Uterus (tissue), 4 donors: Measurements from ENCODE around the gene FLRT1. TPM values are rescaled to one million over a fixed set of nuclear protein-coding genes. Genes with fewer than 3 reads are reported as not detected.
A peak's percentile ranks its signal among the peaks of the same experiment; 100 is the strongest.

Experiments
- DNase-seq, 2 donors: peaks; one replicate each; pipeline ENCODE4 v3.0.0-alpha.2; 2019 to 2020
- H3K27ac ChIP-seq, 2 donors: fragments of 200-600 bp; sonication (generic); 1 replicate in 1 of 2; 2 replicates in 1 of 2; pipeline ENCODE4 v1.5.1; 2016 to 2018
- H3K27me3 ChIP-seq, 2 donors: fragments of 200-600 bp; sonication (generic); one replicate each; pipeline ENCODE4 v1.5.1; 2018 to 2019; ENCODE audit warnings: control low read depth in 1 of 2
- H3K36me3 ChIP-seq, 2 donors: fragments of 200-600 bp; sonication (generic); one replicate each; pipeline ENCODE4 v1.5.1; 2019; ENCODE audit warnings: control low read depth in 1 of 2
- H3K4me1 ChIP-seq, 2 donors: fragments of 200-600 bp; sonication (generic); one replicate each; pipeline ENCODE4 v1.5.1; 2018 to 2019; ENCODE audit warnings: control low read depth in 1 of 2
- H3K4me3 ChIP-seq, 2 donors: fragments of 200-600 bp; sonication (generic); 1 replicate in 1 of 2; 2 replicates in 1 of 2; pipeline ENCODE4 v1.5.1; 2018 to 2019; ENCODE audit warnings: mild to moderate bottlenecking in 1 of 2
- H3K9me3 ChIP-seq, 2 donors: fragments of 200-600 bp; sonication (generic); one replicate each; pipeline ENCODE4 v1.5.1; 2019; ENCODE audit warnings: control low read depth in 1 of 2
- POLR2A ChIP-seq, 2 donors: fragments of 450-650 bp; IDR thresholded peaks; one replicate each; pipeline ENCODE4 v1.6.1; 2016; ENCODE audit warnings: antibody characterized with exemption in 2 of 2, mild to moderate bottlenecking in 1 of 2, moderate library complexity in 1 of 2
- intact Hi-C: fragments of 100-400 bp; cut with DNase I; formaldehyde crosslinking; loops from one replicate; pipeline ENCODE4 v1.15.1; 2023; ENCODE audit warnings: low total_unique reads
- total RNA-seq, 4 donors: library from RNA; depleted of rRNA in 3 of 4; stranded (reverse); fragments of >200 nt in 3 of 4; gene quantifications; one replicate each; pipeline versions ENCODE4 v1.1.0 to v1.2.4, GENCODE V29; 2014 to 2023
- TF ChIP-seq, protein P1 (sequence below), 4 experiments: fragments of 200-600 bp in 2 of 4; fragments of 450-650 bp in 2 of 4; sonication (generic) in 2 of 4; IDR thresholded peaks; one replicate each; pipeline ENCODE4 v1.5.1; 2016 to 2019; ENCODE audit warnings: antibody characterized with exemption in 4 of 4, mild to moderate bottlenecking in 2 of 4, moderate library complexity in 1 of 4
- donor health status: DM: yes; HTN: yes; CAD: no.

Gene FLRT1
- total RNA-seq, 4 donors from 2014 or later: 0.26 to 7.3 (median 1.9) TPM; not detected in 1

DNA sequence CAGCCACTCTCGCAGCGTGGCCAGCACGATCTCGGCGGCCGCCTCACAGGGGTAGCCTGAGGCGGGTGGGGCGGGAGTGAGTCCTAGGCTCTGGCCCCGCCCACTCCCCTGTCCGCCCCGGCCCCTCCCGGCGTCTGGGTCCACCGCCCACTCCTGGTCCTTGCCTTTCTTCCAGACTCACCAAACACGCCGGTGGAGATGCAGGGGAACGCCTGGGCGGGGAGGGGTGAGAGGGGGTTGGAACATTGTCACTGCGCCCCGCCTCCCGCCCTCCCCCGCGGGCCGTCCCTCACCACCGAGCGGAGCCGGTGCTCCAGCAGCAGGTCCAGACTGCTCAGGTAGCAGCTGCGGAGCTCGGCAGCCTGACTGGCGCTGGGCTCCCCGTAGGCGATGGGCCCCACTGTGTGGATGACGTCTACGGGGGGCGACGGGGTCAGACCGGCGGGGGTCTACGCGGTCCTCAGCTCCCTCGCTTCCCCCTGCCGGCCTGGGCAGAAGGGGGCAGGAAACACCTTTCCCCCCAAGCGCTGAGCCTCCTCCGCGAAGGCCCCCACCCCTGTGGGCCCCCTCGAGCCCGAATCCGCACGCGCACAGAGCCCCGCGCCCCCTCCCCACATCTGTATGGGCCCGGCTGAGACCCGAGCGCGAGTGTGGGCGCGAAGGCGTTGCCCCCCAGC lies 36.2 kb upstream of the FLRT1 start:
- TF ChIP-seq, protein P1, sequence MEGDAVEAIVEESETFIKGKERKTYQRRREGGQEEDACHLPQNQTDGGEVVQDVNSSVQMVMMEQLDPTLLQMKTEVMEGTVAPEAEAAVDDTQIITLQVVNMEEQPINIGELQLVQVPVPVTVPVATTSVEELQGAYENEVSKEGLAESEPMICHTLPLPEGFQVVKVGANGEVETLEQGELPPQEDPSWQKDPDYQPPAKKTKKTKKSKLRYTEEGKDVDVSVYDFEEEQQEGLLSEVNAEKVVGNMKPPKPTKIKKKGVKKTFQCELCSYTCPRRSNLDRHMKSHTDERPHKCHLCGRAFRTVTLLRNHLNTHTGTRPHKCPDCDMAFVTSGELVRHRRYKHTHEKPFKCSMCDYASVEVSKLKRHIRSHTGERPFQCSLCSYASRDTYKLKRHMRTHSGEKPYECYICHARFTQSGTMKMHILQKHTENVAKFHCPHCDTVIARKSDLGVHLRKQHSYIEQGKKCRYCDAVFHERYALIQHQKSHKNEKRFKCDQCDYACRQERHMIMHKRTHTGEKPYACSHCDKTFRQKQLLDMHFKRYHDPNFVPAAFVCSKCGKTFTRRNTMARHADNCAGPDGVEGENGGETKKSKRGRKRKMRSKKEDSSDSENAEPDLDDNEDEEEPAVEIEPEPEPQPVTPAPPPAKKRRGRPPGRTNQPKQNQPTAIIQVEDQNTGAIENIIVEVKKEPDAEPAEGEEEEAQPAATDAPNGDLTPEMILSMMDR (IDR thresholded peaks at IDR 0.05): no peak
- no peak for TF ChIP-seq POLR2A (IDR thresholded peaks at IDR 0.05)
- peak; percentile 56 to 69 for DNase-seq
- H3K36me3 ChIP-seq: no peaks in the 10 kb centered on the region
- no peaks in the 10 kb centered on the region for H3K9me3 ChIP-seq
- H3K4me1 ChIP-seq: peaks cover 0 to 19% of the 10 kb centered on the region in 2 donors
- intact Hi-C loops: loop anchor here (5.0 kb wide), 1 partner anchor 153 kb away; no protein-coding TSS in a partner anchor
- H3K27me3 ChIP-seq: no peaks in the 10 kb centered on the region
- H3K4me3 ChIP-seq: peak overlapping the region; percentile 1 to 34
- no peak overlapping the region for H3K27ac ChIP-seq

DNA sequence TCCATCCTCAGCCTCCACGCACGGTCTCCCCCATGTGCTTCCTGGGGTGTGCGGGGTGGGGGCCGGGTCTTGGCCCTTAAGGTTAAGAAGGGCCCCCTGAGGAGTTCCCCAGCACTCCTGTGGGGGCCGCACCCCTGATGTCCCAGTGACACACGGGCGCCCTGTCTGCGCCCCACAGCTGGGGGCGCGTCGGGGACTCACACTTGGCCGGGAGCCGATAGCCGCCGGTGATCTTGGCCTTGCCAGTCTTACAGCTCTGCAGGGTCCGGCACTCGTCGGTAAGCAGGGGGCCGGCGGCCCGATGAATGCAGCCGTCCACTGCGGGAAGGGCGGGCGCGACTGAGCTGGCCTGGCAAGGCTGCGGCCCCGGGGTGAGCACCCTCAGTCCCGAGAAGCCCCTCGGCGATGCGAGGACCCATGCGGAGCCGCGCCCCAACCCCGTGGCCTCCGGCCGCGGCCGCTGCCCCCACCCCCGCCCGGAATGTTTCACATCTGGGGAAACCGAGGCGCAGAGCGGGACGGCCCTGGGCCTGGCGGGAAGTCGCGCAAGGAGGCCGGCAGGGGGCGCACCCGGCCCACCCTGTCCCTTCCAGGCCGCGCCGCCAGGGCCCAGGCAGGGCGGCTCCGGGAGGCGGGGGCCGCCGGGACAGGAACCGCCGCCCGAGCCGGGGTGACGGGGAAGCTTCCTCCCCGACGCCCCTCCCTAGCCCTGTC lies 35.5 kb upstream of the FLRT1 start:
- intact Hi-C loops: loop anchor here (5.0 kb wide), 1 partner anchor 152 kb away; no protein-coding TSS in a partner anchor
- Histone ChIP-seq H3K27me3 (no peaks in the 10 kb centered on the region), H3K36me3 (no peaks in the 10 kb centered on the region), H3K9me3 (no peaks in the 10 kb centered on the region), H3K27ac (peak overlapping the region in 1 of 2 donors; percentile 19), H3K4me1 (peaks cover 0 to 19% of the 10 kb centered on the region in 2 donors), H3K4me3 (peak overlapping the region; percentile 1 to 34)
- DNase-seq: peak; percentile 55 to 74
- TF ChIP-seq POLR2A (IDR thresholded peaks at IDR 0.05): peak in 1 of 2 donors; percentile 24
- TF ChIP-seq, protein P1 (IDR thresholded peaks at IDR 0.05): peak; percentile 71 to 98 (median 90)

DNA sequence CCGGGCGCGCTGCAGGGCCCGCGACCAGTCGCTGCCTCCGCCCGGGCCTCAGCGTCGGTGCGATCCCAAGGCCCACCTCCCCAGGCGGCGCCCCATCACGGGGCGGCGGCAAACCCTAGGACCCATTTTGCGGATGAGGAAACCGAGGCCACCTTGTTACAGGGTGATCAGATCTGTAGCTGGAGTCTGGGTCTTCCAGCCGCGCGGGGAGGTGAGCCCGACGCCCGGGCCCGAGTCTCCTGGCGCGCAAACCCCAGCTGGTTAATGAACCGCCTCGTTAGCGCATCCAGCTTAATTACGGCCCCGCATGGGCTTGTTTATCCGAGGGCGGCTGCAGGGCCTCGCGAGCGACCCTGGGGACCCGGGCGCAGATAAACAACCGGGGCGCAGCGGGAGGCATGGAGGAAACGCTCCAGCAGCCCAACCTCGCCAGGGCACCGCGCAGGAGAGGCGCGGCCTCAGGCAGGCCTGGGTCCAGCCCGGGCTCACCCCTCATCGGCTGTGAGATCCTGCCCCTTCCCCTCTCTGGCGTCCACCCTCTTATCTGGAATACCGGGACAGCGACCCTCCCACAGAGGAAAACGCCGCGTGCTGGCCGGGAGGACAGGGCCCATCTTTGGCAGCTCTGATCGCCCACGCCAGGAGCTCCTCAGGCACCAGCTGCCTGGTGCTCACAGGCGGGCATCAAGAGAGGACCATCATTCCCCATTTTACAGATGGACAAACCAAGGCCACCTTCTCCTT lies 34.8 kb upstream of the FLRT1 start:
- Histone ChIP-seq H3K9me3 (no peaks in the 10 kb centered on the region), H3K27ac (peak overlapping the region in 1 of 2 donors; percentile 19), H3K4me1 (peaks cover 0 to 19% of the 10 kb centered on the region in 2 donors), H3K27me3 (no peaks in the 10 kb centered on the region), H3K4me3 (peak overlapping the region in 1 of 2 donors; percentile 34), H3K36me3 (no peaks in the 10 kb centered on the region)
- no peak for DNase-seq
- TF ChIP-seq, protein P1 (IDR thresholded peaks at IDR 0.05): no peak
- TF ChIP-seq POLR2A (IDR thresholded peaks at IDR 0.05): no peak
- intact Hi-C loops: loop anchor here (5.0 kb wide), 1 partner anchor 151 kb away; no protein-coding TSS in a partner anchor

DNA sequence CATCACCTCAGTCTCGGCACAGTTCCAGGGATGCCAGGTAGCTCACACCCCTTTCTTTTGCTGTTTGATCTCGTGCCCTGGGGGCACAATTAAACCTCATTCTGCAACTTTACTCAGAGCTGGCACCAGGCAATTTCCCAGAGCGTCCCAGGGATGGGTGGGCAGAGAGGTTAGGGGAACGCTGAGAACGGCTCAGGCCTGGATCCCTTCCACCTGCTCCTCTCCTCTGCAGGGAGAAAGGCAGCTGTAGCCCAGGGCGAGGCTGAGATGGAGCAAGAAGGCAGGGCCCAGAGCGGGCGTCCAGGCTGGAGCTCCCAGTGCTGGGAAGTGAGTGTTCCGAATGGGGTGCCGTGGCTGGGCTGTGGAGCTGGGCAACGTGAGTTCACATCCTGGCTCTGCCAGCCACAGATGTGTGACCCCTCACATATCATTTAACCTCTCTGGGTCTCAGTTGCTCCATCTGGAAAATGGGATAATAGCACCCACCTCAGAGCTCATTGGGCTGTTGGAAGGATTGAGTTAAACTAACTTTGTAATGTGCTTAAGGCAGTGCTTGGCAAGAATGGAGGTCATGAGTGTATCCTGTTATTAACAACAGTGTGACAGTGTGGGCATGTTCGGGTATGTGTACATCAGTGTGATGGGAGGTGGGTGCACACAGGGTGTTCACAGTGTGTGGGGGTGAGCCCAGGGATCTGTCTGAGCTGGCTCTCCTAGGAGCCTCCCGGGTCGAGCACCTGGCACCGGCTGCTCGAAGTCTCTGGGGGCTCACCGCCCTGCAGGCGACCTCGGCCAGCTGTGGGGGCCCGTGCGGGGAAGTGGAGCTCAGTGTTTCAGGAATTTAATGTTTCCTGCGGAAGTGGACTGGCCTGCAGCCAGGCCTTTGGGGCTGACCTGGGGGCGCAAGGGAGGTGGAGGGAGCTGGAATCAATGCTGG lies 34.0 kb upstream of the FLRT1 start:
- peak overlapping the region in 1 of 2 donors; percentile 5 for H3K27ac ChIP-seq
- intact Hi-C loops: loop anchor here (5.0 kb wide), 1 partner anchor 151 kb away; no protein-coding TSS in a partner anchor
- peak in 1 of 2 donors; percentile 49 for DNase-seq

More for the DNA sequence above, 34.0 kb upstream of the FLRT1 start:
- Histone ChIP-seq H3K4me3 (no peak overlapping the region), H3K36me3 (no peaks in the 10 kb centered on the region), H3K27me3 (no peaks in the 10 kb centered on the region), H3K4me1 (peaks cover 0 to 19% of the 10 kb centered on the region in 2 donors), H3K9me3 (no peaks in the 10 kb centered on the region)
- TF ChIP-seq, protein P1 (IDR thresholded peaks at IDR 0.05): no peak
- no peak for TF ChIP-seq POLR2A (IDR thresholded peaks at IDR 0.05)
